SHP77 treated with DMSO at 0.1 percent for 48 hours (cell line): ENCODE results near the gene HLCS.
"Not testable (repeated sequence)": the region's sequence is repeated elsewhere in the genome, so short reads cannot be mapped to it uniquely, and the experiment has no call there.

Source experiments
- DNase-seq: peaks from one replicate; lab custom pipeline; 2025; lab: John Stamatoyannopoulos, UW

The HLCS gene

DNA sequence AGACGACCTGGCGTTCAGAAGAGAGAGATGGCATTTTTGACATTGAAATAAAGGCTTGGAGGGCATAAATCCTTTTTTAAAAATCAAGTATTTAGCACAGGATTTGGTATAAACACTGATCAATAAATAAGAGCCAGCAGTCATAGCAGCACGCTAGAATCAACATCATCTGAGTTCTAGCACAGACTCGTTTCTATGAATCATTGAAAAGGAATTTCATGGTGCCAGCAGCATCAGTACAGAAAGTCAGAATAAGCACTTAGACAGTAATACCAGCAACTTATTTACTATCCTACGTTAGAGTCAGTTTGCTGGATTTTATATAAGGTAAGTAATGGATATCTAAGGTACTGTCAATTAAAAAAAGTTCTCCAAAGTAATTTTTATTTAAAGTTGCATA, 119.3 kb downstream of the HLCS start:
- no peak for DNase-seq

DNA sequence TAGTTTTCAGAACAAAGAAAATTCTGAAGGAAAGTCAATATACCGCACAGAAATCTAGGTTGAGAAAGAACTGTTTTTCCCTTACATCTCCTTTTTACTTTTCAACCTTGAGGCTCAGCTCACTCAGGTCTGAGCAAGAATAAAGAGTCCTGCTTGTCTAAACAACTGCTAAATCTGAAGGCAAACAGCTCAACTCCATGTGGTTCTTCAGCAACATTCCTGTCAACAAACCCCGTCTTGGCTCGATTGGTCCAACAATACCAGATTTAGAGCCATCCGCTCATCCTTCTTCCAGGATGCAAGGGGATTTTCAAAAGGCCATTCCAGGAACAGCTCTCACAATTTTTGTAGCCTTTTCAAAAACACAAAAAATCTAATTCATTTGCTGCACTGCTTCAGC, 119.8 kb downstream of the HLCS start:
- no peak for DNase-seq

DNA sequence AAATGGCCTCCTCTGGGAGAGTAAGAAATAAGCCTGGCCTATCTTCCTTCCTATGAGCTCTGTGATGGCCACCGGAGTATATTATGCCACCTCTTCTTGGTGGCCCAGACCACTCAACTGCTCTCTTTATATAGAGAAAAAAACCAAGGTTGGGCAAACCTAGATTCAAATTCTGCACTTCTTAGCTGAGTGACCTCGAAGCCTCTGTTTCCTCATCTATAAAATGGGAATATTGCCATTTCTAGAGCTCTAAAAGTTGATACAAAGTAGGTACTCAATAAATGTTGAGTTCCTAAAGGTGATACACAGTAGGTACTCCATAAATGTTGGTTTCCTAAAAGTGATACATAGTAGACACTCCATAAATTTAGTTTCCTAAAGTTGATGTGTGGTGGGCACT, 120.7 kb downstream of the HLCS start:
- DNase-seq, result no peak

DNA sequence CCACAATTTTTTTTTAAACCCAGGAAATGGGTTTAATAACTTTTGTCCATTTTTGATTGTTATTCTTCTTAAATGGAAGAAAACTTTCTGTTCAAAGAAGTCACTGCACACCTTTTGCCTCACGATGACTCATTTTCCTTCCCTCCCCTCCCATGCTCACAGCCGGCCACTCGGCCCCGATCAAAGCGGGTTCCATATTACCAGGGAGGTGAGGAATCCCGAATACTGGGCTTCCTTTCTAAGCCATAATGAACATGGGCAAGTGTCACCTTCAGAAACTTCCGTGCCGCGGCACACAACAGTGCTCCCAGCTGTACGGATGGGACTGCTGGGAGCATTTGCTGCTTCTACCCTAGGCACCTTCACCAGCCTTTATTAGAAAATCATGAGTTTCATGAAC, 121.4 kb downstream of the HLCS start:
- DNase-seq, result no peak

DNA sequence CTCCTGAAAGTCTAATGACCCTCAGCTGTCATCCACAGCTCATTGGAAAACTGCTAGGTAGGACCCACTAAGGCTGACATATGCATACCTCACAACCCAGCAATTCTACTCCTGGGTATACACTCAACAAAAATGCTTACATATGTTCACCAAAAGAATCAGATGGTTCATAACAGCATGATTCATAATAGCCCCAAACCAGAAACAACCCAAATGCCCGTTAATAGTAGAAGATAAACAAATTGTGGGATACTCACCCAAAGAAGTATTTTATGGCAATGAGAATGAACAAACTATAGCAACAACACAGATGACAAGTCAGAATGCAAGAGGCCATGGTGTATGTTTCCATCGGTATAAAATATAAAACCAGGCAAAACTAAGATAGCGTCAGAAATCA, 124.6 kb downstream of the HLCS start:
- no peak for DNase-seq

DNA sequence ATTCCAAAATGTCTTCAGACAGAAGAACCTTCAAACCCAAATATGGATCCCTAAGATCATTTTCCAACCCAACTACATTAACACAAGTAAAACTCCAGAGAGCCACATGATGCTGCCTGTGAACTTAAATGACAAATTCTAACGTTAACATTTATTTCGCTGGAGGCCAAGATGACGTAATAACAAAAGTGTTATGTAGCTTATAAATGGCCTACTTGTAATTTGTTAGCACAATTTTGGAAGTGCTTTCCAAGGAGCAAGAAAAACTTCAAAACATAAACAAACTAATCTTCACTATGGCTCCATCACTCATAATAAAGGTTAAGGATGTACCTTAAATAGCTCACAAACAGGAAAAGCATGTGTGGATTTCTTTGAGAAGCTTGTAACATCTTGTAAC, 126.7 kb downstream of the HLCS start:
- no peak for DNase-seq

DNA sequence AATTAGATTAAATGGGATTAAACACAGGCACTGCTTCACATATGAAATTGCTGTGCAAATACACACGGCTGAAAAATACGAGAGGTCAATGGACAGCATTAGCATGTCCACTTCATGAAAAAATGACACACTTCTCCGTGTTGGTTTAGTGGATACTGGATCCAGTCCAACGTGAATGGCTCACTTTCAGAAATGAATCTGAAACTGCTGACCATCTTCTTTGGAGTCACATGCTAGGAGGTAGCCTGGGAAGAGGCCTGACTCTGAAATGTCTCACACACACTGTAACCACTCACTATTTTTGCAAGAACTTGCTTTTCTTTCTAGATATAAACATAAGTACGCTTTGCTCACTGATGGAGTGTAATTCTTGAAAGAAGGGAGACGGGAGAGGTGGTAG, 127.3 kb downstream of the HLCS start:
- no peak for DNase-seq

DNA sequence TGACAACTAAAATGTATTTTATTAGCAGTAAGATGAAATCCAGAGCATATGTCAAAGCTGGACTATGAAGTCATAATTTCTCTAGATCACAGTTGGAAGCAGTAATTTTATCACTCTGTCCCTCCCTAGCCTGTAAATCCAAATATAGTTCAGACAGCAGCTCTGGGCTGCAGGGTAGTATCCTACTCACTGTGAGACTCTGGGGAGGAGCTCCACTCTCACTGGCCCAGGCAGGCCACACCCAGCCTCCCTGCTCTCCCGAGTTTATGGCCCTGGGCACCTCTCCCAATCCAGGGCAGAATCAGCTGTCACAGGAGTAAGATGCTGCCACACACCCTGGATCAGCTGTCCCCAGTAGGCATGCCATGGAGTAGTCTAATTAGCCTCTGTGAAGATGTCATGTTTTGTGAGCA, 131.1 kb downstream of the HLCS start:
- peak; percentile 9 for DNase-seq

DNA sequence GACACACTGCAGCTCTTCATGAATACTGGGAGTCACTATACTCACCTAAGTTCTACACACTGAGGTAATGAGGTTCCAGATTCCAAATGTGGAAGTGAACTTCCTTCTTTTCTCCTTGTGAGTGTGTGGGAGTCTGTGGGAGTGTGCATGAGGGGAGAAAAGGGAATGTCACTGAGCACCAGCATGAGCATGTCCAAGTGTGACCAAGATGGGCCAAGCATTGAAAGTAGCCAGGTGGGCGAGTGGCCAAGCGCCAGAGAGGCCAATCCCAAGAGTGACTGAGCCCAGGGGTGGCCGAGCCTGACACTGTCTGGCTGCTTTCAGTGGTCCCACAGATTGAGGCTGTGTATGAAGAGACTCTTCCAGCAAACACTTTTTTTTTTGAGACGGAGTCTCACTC, 132.3 kb downstream of the HLCS start:
- no peak for DNase-seq

DNA sequence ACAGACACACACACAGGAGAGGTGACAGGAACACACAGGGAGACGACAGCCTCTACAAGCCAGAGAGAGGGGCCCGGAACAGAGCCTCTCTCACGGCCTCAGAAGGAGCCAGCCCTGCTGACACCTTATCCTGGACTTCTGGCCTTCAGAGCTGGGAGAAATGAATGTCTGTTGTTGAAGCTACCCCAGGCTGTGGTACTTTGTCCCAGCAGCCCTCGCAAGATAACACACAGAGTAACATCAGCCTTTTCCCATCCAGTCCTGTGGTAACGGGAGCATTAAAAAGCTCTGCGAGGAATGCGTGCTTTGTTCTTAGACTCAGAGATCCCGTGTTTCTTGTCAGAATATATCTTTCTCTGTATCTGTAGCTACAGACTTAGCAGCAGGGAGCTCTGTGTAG, 136.4 kb downstream of the HLCS start:
- no peak for DNase-seq

DNA sequence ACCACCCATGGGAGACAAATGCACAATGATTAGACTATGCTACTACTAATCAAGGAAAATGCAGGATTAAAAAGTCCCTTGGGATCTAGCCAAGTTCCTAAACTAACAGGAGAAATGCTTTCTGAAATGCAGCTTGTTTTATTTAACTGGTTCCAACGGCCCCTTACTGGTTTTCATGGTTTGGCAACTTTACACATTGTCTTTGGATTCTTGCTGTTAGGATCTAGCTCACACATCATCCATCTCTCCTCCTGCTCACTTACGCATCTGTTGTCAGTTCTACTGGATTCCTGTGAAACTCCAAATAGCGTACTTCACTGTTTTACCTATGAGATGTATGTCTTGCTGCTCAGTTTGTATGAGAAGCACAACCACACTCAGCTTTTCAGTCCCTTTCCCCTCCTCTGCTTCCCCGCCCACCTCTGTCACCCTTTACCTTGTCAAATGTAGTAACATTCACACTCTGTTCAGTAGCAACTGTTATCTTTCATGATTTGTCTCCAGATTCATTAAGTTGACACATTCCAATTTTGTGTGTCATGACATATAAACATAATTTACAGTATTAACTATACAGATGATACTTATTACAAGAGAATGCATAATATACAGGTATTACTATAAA, 137.5 kb downstream of the HLCS start:
- no peak for DNase-seq

DNA sequence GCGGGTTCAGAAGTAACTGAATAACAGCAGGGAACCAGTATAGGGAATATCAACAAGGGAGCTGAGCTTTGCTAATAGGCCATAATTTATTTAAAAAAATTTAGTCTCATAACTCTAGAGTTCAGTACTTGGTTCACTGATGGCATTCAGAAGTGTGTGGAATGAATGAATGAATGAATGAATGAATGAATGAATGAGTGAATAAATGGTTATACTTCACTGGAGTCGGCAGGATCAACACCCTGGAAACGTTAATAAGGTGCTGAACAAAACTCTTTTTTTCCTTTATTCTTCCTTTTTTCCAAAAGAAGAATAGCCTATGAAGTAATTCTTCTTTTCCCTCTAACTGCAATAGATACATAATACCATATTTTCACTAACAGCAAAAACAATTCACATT, 138.3 kb downstream of the HLCS start:
- DNase-seq, result no peak

DNA sequence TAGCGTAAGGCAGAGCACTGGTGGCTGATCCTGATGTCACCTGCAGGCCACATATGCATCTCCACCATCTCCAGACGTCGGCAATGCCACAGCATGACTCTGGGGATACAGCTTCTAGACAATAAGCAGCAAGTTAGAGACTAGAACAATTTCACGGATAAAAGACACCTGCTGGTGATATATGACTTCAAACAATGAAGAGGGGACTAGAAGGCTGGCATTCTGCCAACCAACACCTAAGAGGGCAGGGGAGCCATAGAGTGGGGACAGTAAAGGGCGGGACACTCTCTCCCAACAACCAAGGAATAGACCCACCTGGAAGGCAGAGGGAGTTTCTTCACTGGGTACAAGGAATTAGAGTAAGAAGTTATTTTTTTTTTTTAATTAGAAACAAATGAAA, 140.8 kb downstream of the HLCS start:
- DNase-seq, result peak; percentile 25

DNA sequence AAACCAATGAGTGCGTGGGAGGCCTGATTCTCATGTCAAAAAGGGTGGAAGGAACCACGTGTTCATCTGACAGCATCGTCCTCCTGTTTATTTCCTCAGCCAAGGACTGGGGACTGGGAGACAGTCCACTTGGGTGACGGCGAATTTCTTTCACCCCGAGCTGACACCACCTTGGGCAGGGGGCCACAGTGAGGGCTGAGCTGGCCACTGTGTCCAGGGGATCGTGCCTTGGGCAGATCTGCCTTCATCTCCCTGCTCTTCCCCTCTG, 145.5 kb downstream of the HLCS start:
- no peak for DNase-seq

DNA sequence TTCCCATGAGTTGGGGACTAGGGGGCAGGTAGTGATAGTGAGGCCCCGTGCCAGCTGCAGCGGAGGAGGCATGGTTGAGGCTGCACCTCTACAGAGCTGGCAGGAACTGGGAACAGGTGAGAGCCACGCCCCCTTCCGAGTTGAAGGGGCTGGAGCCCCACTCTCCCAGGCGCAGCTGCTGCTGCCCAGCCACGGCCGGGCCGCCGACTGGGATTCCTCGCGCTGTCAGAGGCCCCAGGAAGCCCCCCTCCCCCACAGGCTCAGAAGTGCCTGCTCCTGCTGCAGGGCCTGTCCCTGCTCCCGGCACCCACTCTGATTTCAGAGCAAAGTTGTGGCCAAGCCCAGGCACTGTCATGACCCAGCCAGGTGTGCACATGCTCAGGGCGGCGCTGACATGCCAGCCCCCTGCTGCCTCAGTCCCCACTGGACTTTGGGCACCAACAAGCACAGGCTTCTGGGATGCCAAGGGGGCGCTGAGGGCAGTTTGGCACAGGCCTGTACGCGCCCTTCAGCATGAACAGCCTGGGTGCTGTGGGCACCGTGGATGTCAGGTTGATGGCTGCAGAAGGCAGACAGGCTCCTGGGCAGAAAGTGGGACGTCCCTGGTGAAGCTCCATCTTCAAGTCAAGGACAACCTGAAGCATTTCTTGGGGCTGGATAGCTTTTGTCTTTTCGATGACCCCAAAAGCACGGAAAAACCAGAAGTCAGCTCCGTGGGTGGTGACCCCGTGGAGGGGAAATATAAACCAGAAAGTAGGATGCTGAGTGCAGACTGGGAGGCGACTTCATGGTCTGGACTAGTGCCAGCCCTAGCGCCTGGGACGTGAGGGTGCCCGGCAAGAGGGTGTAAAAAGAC, 146.1 kb downstream of the HLCS start:
- no peak for DNase-seq

DNA sequence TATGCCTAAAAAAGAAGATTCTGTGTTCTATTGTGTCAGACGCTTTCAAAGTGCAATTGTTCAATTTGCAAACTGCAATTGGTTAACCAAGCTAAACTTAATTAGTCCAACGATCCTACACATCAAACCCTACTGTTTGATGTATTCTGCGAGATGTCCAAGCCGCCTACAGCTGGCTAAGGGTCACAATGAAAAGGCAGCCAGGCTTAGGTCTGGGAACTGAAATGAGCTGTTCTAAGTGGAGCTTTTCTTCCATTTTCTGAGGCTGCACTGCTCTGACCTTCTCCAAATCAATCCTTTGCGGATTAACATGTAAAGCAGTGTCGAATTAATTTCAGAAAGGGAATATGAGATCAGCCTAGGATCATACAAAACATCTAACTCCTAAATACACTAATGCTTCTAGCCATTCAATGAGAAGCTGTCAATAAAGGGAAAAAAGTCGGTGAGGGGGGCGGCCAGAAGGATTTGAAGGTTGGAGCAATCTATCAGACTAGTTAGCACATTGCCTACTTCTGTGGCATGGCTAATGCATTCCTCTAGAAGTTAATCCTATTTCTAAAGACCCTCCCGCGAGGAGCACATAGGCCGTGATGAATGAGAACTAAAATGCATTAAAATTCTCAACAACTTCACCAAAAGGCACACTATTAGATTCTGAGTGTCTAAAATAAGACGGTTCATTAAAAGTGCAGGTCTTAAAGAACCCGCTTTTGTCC, 148.6 kb downstream of the HLCS start:
- DNase-seq, result no peak

DNA sequence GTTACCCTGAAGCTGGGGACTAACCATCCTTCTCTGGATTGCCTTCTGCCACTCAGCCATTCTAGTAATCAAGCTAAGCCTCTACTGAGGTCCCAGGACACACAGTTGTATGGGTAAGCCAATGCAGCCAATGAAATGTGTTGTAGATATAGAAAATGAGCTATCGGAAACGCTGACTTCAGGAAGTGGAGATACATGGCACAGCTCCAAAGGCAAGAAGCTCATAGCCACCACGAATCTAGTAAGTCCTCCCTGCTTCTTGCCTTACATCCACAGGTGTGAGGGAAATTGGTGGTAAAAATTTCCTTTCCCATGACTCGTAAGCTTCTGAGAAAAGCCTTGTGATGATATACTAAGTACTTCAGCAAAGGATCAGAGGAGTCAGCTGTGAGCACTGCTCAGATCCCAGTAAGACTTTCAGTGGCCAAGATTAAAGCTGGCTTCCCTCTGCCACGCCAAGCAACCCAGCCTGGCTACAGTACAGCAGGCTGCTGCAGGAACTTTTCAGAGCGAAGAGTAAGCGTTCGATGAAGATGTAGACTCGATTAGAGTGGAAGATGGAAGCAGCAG, 149.8 kb downstream of the HLCS start:
- DNase-seq, result no peak

DNA sequence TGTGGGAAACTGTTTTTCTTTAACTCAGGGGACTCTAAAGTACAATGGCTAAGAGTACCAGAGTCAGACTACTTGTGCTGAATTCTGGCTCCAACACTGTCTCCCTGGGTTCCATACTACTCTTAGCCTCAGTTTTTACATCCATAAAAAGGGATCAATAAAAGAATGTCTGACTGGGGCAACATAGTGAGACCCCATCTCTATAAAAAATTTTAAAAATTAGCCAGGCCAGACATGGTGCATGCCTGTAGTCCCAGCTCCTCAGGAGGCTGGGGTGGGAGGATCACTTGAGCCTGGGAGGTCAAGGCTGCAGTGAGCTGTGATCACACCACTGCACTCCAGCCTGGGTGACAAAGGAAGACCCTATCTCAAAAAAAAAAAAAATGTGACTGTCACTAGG, 150.4 kb downstream of the HLCS start:
- DNase-seq, result not testable (repeated sequence)

DNA sequence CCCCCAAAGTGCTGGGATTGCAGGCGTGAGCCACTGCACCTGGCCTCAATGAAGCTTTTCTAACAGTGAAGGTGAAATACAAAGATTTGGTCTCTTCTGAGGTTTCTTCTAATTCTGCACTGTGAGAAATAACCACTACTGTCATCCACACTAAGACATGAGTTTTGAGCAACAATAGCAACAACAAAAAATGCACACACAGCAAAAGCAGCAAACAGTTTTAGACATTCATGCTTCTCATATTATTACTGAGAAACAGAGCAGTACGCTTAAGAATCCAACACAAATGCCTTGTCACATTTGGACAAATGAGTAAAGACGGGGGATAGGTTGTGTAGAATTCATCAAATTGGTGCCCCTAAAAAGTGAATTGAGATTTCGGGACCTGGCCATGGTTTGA, 151.2 kb downstream of the HLCS start:
- no peak for DNase-seq

DNA sequence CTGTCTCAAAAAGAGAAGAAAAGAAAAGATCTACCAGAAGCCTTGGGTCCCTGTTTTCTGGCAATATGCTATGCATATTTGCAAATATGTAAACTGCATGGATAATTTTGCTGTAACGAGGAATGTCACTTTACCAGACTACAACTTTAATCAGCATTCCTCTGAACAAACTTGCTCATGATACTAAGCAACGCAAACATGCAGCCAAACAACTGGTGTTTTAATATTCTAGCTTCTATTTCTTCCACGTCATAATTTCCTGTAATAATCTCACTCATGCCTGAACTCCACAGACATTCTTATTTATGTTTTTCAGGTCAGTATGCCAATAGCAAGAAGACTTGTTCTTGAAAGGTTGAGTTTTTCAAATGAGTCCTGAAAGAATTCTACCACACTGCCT, 153.4 kb downstream of the HLCS start:
- DNase-seq, result no peak

DNA sequence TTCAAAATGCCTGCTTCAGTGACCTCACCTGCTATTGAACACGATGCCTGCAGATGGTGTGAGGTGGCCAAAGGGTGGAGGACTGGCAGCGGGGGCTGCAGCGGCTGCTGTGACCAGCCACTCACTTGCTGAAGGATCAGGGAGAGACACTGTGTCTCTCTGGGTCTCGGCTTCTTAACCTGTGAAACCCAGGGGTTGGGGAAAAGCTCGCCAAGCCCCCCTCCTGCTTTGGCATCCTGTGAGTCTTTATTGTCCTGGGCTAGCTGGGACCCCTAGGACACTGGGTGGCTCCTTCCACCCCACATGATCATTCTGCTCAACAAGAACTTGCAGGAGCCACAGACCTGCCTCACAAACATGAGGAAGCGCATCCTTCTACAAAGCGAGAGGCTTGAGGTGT, 154.7 kb downstream of the HLCS start:
- DNase-seq, result no peak

DNA sequence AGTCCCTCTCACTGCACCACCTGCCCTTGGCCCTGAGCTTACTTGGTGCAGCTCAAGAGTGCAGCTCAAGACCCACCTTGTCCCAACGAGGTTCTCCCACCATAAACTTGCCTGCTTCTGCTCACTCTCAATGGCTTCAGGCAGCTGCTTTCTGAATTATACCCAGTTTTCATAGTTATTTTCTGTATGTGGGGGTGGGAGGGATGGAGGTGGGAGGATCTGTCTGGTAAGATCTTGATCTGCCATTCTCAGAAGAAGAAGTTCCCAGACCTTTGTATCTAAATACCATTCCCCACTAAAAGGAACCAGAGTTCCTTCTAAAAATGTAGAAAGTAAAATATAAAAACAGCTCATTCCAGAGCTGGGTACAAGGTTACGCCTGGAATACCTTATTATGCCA, 156.0 kb downstream of the HLCS start:
- DNase-seq, result no peak

DNA sequence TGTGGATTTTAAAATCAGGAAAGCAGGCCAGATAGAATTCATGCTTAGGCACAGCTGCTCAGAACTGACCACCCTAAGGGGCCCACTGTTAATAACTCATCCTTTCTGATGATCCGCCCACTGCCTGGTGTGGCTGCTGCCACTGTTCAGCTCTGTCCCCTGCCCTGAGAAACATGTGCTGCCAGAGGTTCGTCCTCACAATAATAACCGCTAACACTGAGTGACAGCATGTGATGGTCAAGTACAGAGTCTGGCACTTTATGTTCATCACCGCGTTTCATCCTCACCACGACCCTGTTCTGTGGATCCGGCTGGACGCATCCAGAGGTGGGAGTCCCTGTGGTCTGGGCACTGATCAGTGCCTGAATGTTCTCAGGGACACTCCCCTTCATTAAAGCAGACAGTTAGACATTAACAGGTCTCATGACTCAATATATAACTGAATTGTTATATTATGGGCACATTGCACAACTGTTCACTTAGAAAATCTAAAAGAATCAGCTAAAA, 159.0 kb downstream of the HLCS start:
- DNase-seq, result no peak
